Glomerular endothelial cell (primary cell): ENCODE results near the gene OTULINL. TPM values are rescaled to one million over a fixed set of nuclear protein-coding genes. Genes with fewer than 3 reads are reported as not detected.

Experiments
- total RNA-seq: library from RNA; depleted of rRNA; stranded (reverse); fragments of >200 nt; gene quantifications from 2 replicates; pipeline ENCODE4 v1.2.3, GENCODE V29; 2015

OTULINL gene
- total RNA-seq, 1 donor from 2014 or later: 1.4 TPM

Other genes with a start within 250 kb of the OTULINL start
- 12.8 and 53.7 TPM in 2 replicates for gene OTULIN, start 82.9 kb downstream of the OTULINL start, total RNA-seq